Gastroesophageal sphincter (tissue), 4 donors: Measurements from ENCODE around the gene VHLL. TPM values are rescaled to one million over a fixed set of nuclear protein-coding genes. Genes with fewer than 3 reads are reported as not detected.
A peak's percentile ranks its signal among the peaks of the same experiment; 100 is the strongest.

Experiments
- ATAC-seq: fragments of 150-250 bp; one replicate; pipeline ENCODE4 v1.9.1; 2016; ENCODE audit warnings: mild to moderate bottlenecking, moderate library complexity
- H3K27ac ChIP-seq, 4 donors: fragments of 200-600 bp; sonication (generic) in 3 of 4; 1 replicate in 3 of 4; 2 replicates in 1 of 4; pipeline ENCODE4 v1.5.1; 2016 to 2019
- H3K27me3 ChIP-seq: fragments of 200-600 bp; sonication (generic); one replicate; pipeline ENCODE4 v1.5.1; 2019
- H3K36me3 ChIP-seq, 2 donors: fragments of 200-600 bp; sonication (generic); one replicate each; pipeline ENCODE4 v1.5.1; 2019; ENCODE audit warnings: control low read depth in 1 of 2
- H3K4me1 ChIP-seq, 3 donors: fragments of 200-600 bp; sonication (generic); 1 replicate in 2 of 3; 2 replicates in 1 of 3; pipeline ENCODE4 v1.5.1; 2016 to 2019; ENCODE audit warnings: control low read depth in 2 of 3
- H3K4me3 ChIP-seq, 2 donors: fragments of 200-600 bp; sonication (generic); one replicate each; pipeline ENCODE4 v1.5.1; 2019; ENCODE audit warnings: mild to moderate bottlenecking in 1 of 2, moderate library complexity in 1 of 2
- H3K9me3 ChIP-seq, 3 donors: fragments of 200-600 bp; sonication (generic); one replicate each; pipeline ENCODE4 v1.5.1; 2017 to 2019; ENCODE audit warnings: control low read depth in 2 of 3
- CTCF ChIP-seq, 4 experiments: fragments of 200-600 bp in 2 of 4; fragments of 450-650 bp in 2 of 4; sonication (generic) in 1 of 4; IDR thresholded peaks; one replicate each; pipeline ENCODE4 v1.5.1; 2017 to 2019; ENCODE audit warnings: antibody characterized with exemption in 4 of 4, mild to moderate bottlenecking in 2 of 4, moderate library complexity in 2 of 4
- EP300 ChIP-seq: sonication (generic); formaldehyde crosslinking; IDR thresholded peaks from one replicate; pipeline ENCODE4 v1.6.1; 2017; ENCODE audit warnings: antibody characterized with exemption, mild to moderate bottlenecking
- POLR2A ChIP-seq, 2 donors: fragments of 450-650 bp; IDR thresholded peaks; one replicate each; pipeline ENCODE4 v1.6.1; 2017; ENCODE audit warnings: antibody characterized with exemption in 2 of 2, mild to moderate bottlenecking in 2 of 2, moderate library complexity in 1 of 2
- POLR2AphosphoS5 ChIP-seq: sonication (generic); formaldehyde crosslinking; IDR thresholded peaks from one replicate; pipeline ENCODE4 v1.6.1; 2017; ENCODE audit warnings: antibody characterized with exemption
- WGBS, 2 donors: methylation state at CpG; one replicate each; pipeline ENCODE4 v1.1.5; 2018; ENCODE audit warnings: low coverage in 1 of 2; 5-methylcytosine and 5-hydroxymethylcytosine counted together
- total RNA-seq, 4 donors: library from RNA; depleted of rRNA; stranded (reverse); fragments of >200 nt; gene quantifications; one replicate each; pipeline ENCODE4 v1.1.0, GENCODE V29; 2016

Gene VHLL
- total RNA-seq, 4 donors from 2014 or later, result not detected

- no peak for TF ChIP-seq POLR2A (IDR thresholded peaks at IDR 0.05)
- no peak for TF ChIP-seq EP300
- TF ChIP-seq CTCF (IDR thresholded peaks at IDR 0.05), result no peak
- no peak for TF ChIP-seq POLR2AphosphoS5
- Histone ChIP-seq H3K36me3 (peaks cover 0 to 22% of the 10 kb centered on the region in 2 donors), H3K27ac (no peak overlapping the region), H3K27me3 (no peaks in the 10 kb centered on the region), H3K4me1 (peaks cover 4 to 33% (median 17%) of the 10 kb centered on the region in 3 donors), H3K4me3 (no peak overlapping the region), H3K9me3 (no peaks in the 10 kb centered on the region)
- ATAC-seq, result no peak
- 97% methylated on average over 6 of the region's 21 CpGs; no CpG with 5 or more reads in 1 of the 2 donors for WGBS, 2 donors
These were observed 13.7 kb downstream of the VHLL start for GRCh38 chr1:156285437-156285836.

GRCh38 chr1:156284757-156285156, 14.3 kb downstream of the VHLL start:
- Histone ChIP-seq H3K27me3 (no peaks in the 10 kb centered on the region), H3K9me3 (no peaks in the 10 kb centered on the region), H3K4me3 (no peak overlapping the region), H3K36me3 (peaks cover 0 to 27% of the 10 kb centered on the region in 2 donors), H3K27ac (no peak overlapping the region), H3K4me1 (peaks cover 4 to 36% (median 17%) of the 10 kb centered on the region in 3 donors)
- WGBS, 2 donors, result 59 to 100% methylated on average over 1 to 2 of the region's 4 CpGs
- no peak for TF ChIP-seq POLR2AphosphoS5
- TF ChIP-seq POLR2A (IDR thresholded peaks at IDR 0.05), result no peak
- no peak for TF ChIP-seq CTCF (IDR thresholded peaks at IDR 0.05)
- TF ChIP-seq EP300, result no peak
- ATAC-seq, result no peak

GRCh38 chr1:156284112-156284511, 15.0 kb downstream of the VHLL start, which contains the start of gene TMEM79:
Gene TMEM79, plus strand, starts transcription at chr1:156284325. Its CDS starts 902 bp downstream, at chr1:156285227.
- Histone ChIP-seq H3K27me3 (no peaks in the 10 kb centered on the region), H3K9me3 (no peaks in the 10 kb centered on the region), H3K27ac (peak within 1 kb of the TSS; percentile 8 to 91 (median 91)), H3K4me3 (peak within 1 kb of the TSS; percentile 82 to 95), H3K4me1 (peaks cover 4 to 43% (median 17%) of the 10 kb centered on the region in 3 donors), H3K36me3 (peaks cover 0 to 31% of the 10 kb centered on the region in 2 donors)
- ATAC-seq, result no peak
- 80 to 100% methylated on average over 2 of the region's 7 CpGs for whole genome bisulfite sequencing, 2 donors
- TF ChIP-seq CTCF (IDR thresholded peaks at IDR 0.05), result no peak
- no peak for TF ChIP-seq EP300
- TF ChIP-seq POLR2A (IDR thresholded peaks at IDR 0.05), result no peak
- no peak for TF ChIP-seq POLR2AphosphoS5

GRCh38 chr1:156283521-156283920, 15.6 kb downstream of the VHLL start:
- peaks cover 0 to 31% of the 10 kb centered on the region in 2 donors for H3K36me3 ChIP-seq
- ATAC-seq, result no peak
- 50% methylated on average over 1 of the region's 1 CpG for WGBS, 2 donors
- TF ChIP-seq EP300, result no peak
- TF ChIP-seq POLR2AphosphoS5, result no peak
- TF ChIP-seq POLR2A (IDR thresholded peaks at IDR 0.05), result no peak
- TF ChIP-seq CTCF (IDR thresholded peaks at IDR 0.05), result no peak
- no peaks in the 10 kb centered on the region for H3K27me3 ChIP-seq
- peaks cover 4 to 44% (median 17%) of the 10 kb centered on the region in 3 donors for H3K4me1 ChIP-seq
- H3K9me3 ChIP-seq, result no peaks in the 10 kb centered on the region
- peak overlapping the region; percentile 82 to 95 for H3K4me3 ChIP-seq
- H3K27ac ChIP-seq, result peak overlapping the region in 3 of 4 donors; percentile 91

GRCh38 chr1:156282479-156283222, 16.5 kb downstream of the VHLL start, which contains the start of gene SMG5:
Gene SMG5, minus strand, starts transcription at chr1:156282825. Its CDS starts 145 bp downstream, at chr1:156282680.
- peak; percentile 97 for ATAC-seq
- Histone ChIP-seq H3K36me3 (peaks cover 0 to 38% of the 10 kb centered on the region in 2 donors), H3K4me1 (peaks cover 4 to 44% (median 17%) of the 10 kb centered on the region in 3 donors), H3K4me3 (peak within 1 kb of the TSS; percentile 82 to 95), H3K27ac (peak within 1 kb of the TSS; percentile 57 to 91 (median 91)), H3K9me3 (no peaks in the 10 kb centered on the region), H3K27me3 (no peaks in the 10 kb centered on the region)
- 0 to 2% methylated on average over 5 to 12 of the region's 50 CpGs for WGBS, 2 donors
- TF ChIP-seq EP300 (no peak), POLR2A (IDR thresholded peaks at IDR 0.05) (peak; percentile 90 to 94), CTCF (IDR thresholded peaks at IDR 0.05) (peak in 1 of 4 experiments; percentile 9), POLR2AphosphoS5 (peak; percentile 79)
